ENCODE data around the gene ACOD1. TPM values are rescaled to one million over a fixed set of nuclear protein-coding genes. Genes with fewer than 3 reads are reported as not detected.

The ACOD1 gene
- total RNA-seq = not detected in 2 replicates

GRCh38 chr13:76948149-76948548 is at the start of gene ACOD1:
Gene ACOD1, plus strand, starts transcription at chr13:76948511. Its CDS starts 48 bp downstream, at chr13:76948559.

DNA sequence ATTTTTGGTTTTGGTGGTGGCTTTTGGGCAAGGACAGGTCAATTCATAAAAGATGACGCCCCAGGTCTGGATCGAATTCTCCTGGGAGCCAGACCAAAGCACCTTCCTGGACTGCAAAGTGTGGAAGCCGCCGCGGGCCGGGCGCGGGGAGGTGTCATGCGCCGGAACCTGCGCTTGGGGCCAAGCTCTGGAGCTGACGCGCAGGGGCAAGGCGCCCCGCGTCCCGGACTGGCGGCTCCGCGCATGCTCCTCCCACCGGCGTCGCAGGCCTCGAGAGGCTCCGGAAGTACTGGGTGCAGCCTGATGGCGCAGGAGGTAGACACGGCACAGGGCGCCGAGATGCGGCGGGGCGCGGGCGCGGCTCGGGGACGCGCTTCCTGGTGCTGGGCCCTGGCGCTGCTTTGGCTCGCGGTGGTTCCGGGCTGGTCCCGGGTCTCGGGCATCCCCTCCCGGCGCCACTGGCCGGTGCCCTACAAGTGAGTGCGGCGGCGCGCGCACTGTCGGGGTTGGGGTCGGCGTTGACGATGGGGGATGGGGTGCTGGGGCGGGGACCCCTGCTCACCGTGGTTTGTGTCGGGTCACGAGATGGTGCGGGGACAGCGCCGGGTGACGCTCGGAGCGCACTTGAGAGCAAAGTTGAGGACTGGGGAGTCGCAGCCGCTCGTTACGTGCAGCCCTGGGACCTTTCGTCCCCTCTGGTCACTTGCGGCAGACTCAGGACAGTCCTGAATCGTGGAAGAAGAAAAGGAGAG is 43.7 kb downstream of the ACOD1 start, which contains the start of gene CLN5:
TSS of gene CLN5 (plus strand) at position 286 of the 752 bp plus-strand sequence. CDS start at position 304, 18 bp downstream.

Other genes starting within 250 kb of the ACOD1 start
- gene KCTD12, start 62.1 kb upstream of the ACOD1 start, total RNA-seq = 14.6 and 38.7 TPM in 2 replicates
- 35.1 and 41.3 TPM in 2 replicates for gene CLN5, start 43.6 kb downstream of the ACOD1 start, total RNA-seq
- gene FBXL3, start 78.6 kb downstream of the ACOD1 start, total RNA-seq = 41.3 and 46.4 TPM in 2 replicates